ENCODE results near the gene C16orf96. TPM values are rescaled to one million over a fixed set of nuclear protein-coding genes. Genes with fewer than 3 reads are reported as not detected.

The C16orf96 gene
- total and polyA plus RNA-seq, 2 of the 13 experiments (the other 11 are each of a cell fraction or from before 2014, with no cell fraction given), result 0.03 TPM; not detected in 1

GRCh38 chr16:4513881-4514280 lies 42.3 kb upstream of the C16orf96 start:
- H3K79me2 ChIP-seq (ENCODE audit: insufficient read depth, low read length), result peaks cover 37% of the 10 kb centered on the region
- TF ChIP-seq PAF1 (CRISPR knock-in tag; IDR thresholded peaks at IDR 0.05) (no peak), AGO2 (optimal IDR thresholded peaks at IDR 0.05; ENCODE audit: low read depth, low read length) (peak; percentile 4), ZBTB10 (CRISPR knock-in tag; IDR thresholded peaks at IDR 0.05; ENCODE audit: borderline replicate concordance) (no peak)
- no peak for ATAC-seq
- 100% methylated on average over 2 of the region's 7 CpGs for whole genome bisulfite sequencing (ENCODE audit: low lambda C conversion rate)
- CTCF ChIA-PET (ENCODE audit: low intra/inter-chr PET ratio, low total read pairs), result no interaction called here
- no peaks in the 10 kb centered on the region for H3K9me3 ChIP-seq (ENCODE audit: low read length)
- POLR2A ChIA-PET, result no interaction called here
- no peak for DNase-seq (ENCODE audit: low spot score)
- H3K27ac ChIP-seq (ENCODE audit: extremely low read length, insufficient read depth, low read length), result no peak overlapping the region
- BruUV-seq (replicated peaks), result no TSS peak
- H3K36me3 ChIP-seq (replicated peaks in 1 of 2; ENCODE audit: control insufficient read depth in 1 of 2, insufficient read depth in 2 of 2, low read length in 2 of 2), result peaks cover 26 to 54% of the 10 kb centered on the region in 2 experiments; a peak in 4 of 5 replicates
- no peak overlapping the region for H3K4me2 ChIP-seq (ENCODE audit: low read depth, low read length)
- peaks cover 39% of the 10 kb centered on the region for H4K20me1 ChIP-seq (ENCODE audit: insufficient read depth, low read length)
- intact Hi-C loops (cut with micrococcal nuclease; ENCODE audit: unreplicated experiment) (no loop called here), in situ Hi-C loops (cut with HindIII; ENCODE audit: extremely low pct_ligation_motif_present, low pct_unique_long_range_greater_than_20kb) (loop anchor here (5.0 to 25.0 kb wide), 3 partner anchors 33 to 448 kb away; partner anchors contain the start of gene SEC14L5)
- peaks cover 15% of the 10 kb centered on the region; the same call in 1 of the 2 replicates for H3K4me1 ChIP-seq (ENCODE audit: insufficient read depth, low read length)
- no peak overlapping the region for H2AFZ ChIP-seq (ENCODE audit: low read length)
- no peak for FAIRE-seq
- H3K27me3 ChIP-seq (ENCODE audit: control insufficient read depth in 1 of 2, insufficient read depth in 2 of 2, low read length in 2 of 2), result no peaks in the 10 kb centered on the region
- no peak overlapping the region for H3K9ac ChIP-seq (ENCODE audit: insufficient read depth, low read depth, low read length)
- H3K4me3 ChIP-seq (replicated peaks in 1 of 3; ENCODE audit: insufficient read depth in 1 of 3, low read depth in 2 of 3, low read length in 3 of 3), result no peak overlapping the region

GRCh38 chr16:4514606-4515005 lies 41.5 kb upstream of the C16orf96 start:
- Histone ChIP-seq H3K79me2 (ENCODE audit: insufficient read depth, low read length) (peaks cover 44% of the 10 kb centered on the region), H3K4me1 (ENCODE audit: insufficient read depth, low read length) (peaks cover 15% of the 10 kb centered on the region; the same call in 1 of the 2 replicates), H3K9ac (ENCODE audit: insufficient read depth, low read depth, low read length) (no peak overlapping the region), H3K27ac (ENCODE audit: extremely low read length, insufficient read depth, low read length) (no peak overlapping the region), H3K4me3 (replicated peaks in 1 of 3; ENCODE audit: insufficient read depth in 1 of 3, low read depth in 2 of 3, low read length in 3 of 3) (no peak overlapping the region), H2AFZ (ENCODE audit: low read length) (no peak overlapping the region), H3K9me3 (ENCODE audit: low read length) (no peaks in the 10 kb centered on the region), H4K20me1 (ENCODE audit: insufficient read depth, low read length) (peaks cover 39% of the 10 kb centered on the region), H3K27me3 (ENCODE audit: control insufficient read depth in 1 of 2, insufficient read depth in 2 of 2, low read length in 2 of 2) (no peaks in the 10 kb centered on the region), H3K4me2 (ENCODE audit: low read depth, low read length) (no peak overlapping the region), H3K36me3 (replicated peaks in 1 of 2; ENCODE audit: control insufficient read depth in 1 of 2, insufficient read depth in 2 of 2, low read length in 2 of 2) (peaks cover 26 to 48% of the 10 kb centered on the region in 2 experiments; a peak in 4 of 5 replicates)
- ChIA-PET POLR2A (no interaction called here), CTCF (ENCODE audit: low intra/inter-chr PET ratio, low total read pairs) (no interaction called here)
- TF ChIP-seq SNAPC2 (CRISPR knock-in tag; IDR thresholded peaks at IDR 0.05) (no peak), AGO2 (optimal IDR thresholded peaks at IDR 0.05; ENCODE audit: low read depth, low read length) (peak; percentile 49), ZNF619 (CRISPR knock-in tag; IDR thresholded peaks at IDR 0.05) (no peak), ZNF740 (CRISPR knock-in tag; IDR thresholded peaks at IDR 0.05) (no peak)
- WGBS (ENCODE audit: low lambda C conversion rate), result 92% methylated on average over 4 of the region's 7 CpGs
- ATAC-seq (no peak), DNase-seq (ENCODE audit: low spot score) (no peak), FAIRE-seq (no peak)
- BruUV-seq (replicated peaks), result no TSS peak
- in situ Hi-C loops (cut with HindIII; ENCODE audit: extremely low pct_ligation_motif_present, low pct_unique_long_range_greater_than_20kb) (loop anchor here (5.0 to 25.0 kb wide), 3 partner anchors 33 to 448 kb away; partner anchors contain the start of gene SEC14L5), intact Hi-C loops (cut with micrococcal nuclease; ENCODE audit: unreplicated experiment) (no loop called here)

All from HepG2 (cell line).